Stimulated activated CD8-positive, alpha-beta memory T cell treated with anti-CD3 and anti-CD28 coated beads, Interleukin-15, amount 100 ng/mL, for 48 hours (primary cell): Measurements from ENCODE around the gene ARHGAP15.

Experiments
- DNase-seq, 2 donors: peaks; one replicate each; pipeline ENCODE4 v3.0.0-alpha.2; 2020; ENCODE audit warnings: low read depth in 2 of 2

The ARHGAP15 gene

GRCh38 chr2:143688248-143688647 is 559.0 kb downstream of the ARHGAP15 start:
- DNase-seq: no peak

- no peak for DNase-seq
Measured at GRCh38 chr2:143688815-143689214, 559.6 kb downstream of the ARHGAP15 start.

GRCh38 chr2:143689541-143689940 is 560.3 kb downstream of the ARHGAP15 start:
- no peak for DNase-seq

- DNase-seq: no peak
Measured at GRCh38 chr2:143690235-143690634, 561.0 kb downstream of the ARHGAP15 start.

- no peak for DNase-seq
Measured at GRCh38 chr2:143691121-143691520, 561.9 kb downstream of the ARHGAP15 start.

- DNase-seq: no peak
Measured at GRCh38 chr2:143692162-143692561, 562.9 kb downstream of the ARHGAP15 start.

- DNase-seq: no peak
Measured at GRCh38 chr2:143692967-143693366, 563.7 kb downstream of the ARHGAP15 start.

GRCh38 chr2:143694335-143694734 is 565.1 kb downstream of the ARHGAP15 start:
- no peak for DNase-seq

GRCh38 chr2:143696651-143697050 is 567.4 kb downstream of the ARHGAP15 start:
- no peak for DNase-seq

- no peak for DNase-seq
Measured at GRCh38 chr2:143697744-143698143, 568.5 kb downstream of the ARHGAP15 start.

GRCh38 chr2:143698352-143698751 is 569.1 kb downstream of the ARHGAP15 start:
- DNase-seq: no peak

GRCh38 chr2:143698888-143699570 is 569.8 kb downstream of the ARHGAP15 start:
- no peak for DNase-seq

- no peak for DNase-seq
Measured at GRCh38 chr2:143700865-143701264, 571.6 kb downstream of the ARHGAP15 start.

GRCh38 chr2:143701785-143702184 is 572.6 kb downstream of the ARHGAP15 start:
- DNase-seq: no peak

- DNase-seq: no peak
Measured at GRCh38 chr2:143702931-143703330, 573.7 kb downstream of the ARHGAP15 start.

- DNase-seq: no peak
Measured at GRCh38 chr2:143704451-143705106, 575.4 kb downstream of the ARHGAP15 start.

GRCh38 chr2:143705108-143705707 is 576.0 kb downstream of the ARHGAP15 start:
- no peak for DNase-seq

- DNase-seq: no peak
Measured at GRCh38 chr2:143706354-143706753, 577.1 kb downstream of the ARHGAP15 start.

GRCh38 chr2:143708682-143709081 is 579.5 kb downstream of the ARHGAP15 start:
- DNase-seq: no peak

GRCh38 chr2:143710196-143710595 is 581.0 kb downstream of the ARHGAP15 start:
- DNase-seq: no peak

- no peak for DNase-seq
Measured at GRCh38 chr2:143710879-143711278, 581.7 kb downstream of the ARHGAP15 start.

GRCh38 chr2:143716522-143716921 is 587.3 kb downstream of the ARHGAP15 start:
- no peak for DNase-seq

- no peak for DNase-seq
Measured at GRCh38 chr2:143717053-143717452, 587.8 kb downstream of the ARHGAP15 start.
